Activated CD4-positive, alpha-beta T cell treated with anti-CD3 and anti-CD28 coated beads, Interleukin-2, Interleukin-6, amounts not matched to agents 100 ng/mL and 50 ng/mL, durations not matched to agents 16 hours and 8 hours (primary cell): Measurements from ENCODE around the gene PDK1.

Experiments used
- DNase-seq: peaks from one replicate; pipeline ENCODE4 v3.0.0-alpha.2; 2020

Gene PDK1

DNA sequence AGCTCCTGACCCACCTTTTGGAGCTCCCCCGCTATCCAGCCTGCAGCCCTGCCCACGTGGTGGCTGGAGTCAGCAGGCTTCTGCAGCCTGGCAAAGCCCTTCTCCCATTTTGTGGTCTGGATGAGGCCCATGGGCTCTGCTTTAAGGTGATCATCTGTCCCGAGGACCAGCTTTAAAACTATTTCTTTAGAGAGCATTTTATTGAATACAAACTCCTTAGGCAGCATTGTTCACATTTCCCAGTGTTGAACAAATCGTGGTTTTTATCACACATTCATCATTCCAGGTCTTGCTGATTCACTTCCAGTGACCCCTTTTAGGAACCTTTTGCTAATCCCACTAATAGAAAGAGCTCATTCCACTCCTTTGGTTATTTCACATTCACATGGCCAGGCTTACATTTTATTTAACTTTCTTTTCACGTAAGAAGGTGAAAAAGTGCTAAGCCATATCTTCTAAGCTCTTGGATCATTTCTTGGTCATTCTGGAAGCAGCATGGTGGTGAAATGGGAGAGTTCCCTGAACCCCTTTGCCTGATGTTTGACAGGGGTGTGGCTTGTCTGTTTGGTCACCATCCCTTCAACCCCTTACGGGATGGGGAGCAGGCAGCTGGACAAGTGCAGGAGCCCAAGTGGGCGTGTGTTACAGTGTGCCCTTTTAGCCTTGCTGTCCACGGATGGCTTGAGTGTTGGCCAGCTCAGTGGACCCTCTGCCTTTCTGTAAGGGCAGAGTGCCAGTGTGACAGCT is 99.4 kb downstream of the PDK1 start:
- no peak for DNase-seq

DNA sequence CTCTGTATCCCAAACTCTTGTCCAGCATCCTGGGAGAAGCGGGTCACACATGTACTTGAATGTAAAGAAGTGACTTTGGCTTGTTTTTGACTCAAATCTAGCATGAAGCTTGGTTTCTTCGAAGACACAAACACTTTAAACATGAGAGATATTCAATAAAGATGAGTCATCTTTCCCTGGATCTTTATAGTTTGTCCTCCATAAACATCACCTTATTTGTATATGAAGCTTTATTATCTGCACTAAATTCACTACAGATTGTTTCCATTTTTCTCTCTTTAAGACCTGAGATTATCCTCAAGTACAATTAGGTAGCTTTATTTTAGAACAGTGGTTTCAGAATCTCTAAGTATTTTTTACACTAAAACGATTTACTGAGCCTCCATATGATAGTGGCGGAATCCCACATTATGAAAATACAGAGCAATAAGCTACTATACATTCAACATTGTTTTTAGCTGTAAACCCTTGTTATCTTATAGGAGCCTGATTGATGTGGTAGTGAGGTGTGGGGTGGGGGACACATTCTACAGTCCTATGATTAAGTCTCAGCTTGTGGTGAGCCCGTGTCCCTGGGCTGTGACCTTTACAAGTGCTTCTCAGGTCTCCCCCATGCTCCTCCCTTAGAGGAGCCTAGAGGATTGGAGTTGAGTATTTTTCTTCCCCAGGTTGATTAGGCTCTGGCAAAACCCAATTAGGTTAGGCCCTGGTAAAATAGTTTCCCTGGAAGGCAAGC is 100.1 kb downstream of the PDK1 start:
- no peak for DNase-seq
